Endometrium (tissue), 2 donors: Measurements from ENCODE around the gene NT5C1A.

Source experiments
- FAIRE-seq: peaks from 2 replicates; lab custom pipeline; 2012; peaks lifted over from hg19 to GRCh38; lab: Jason Lieb, UNC
- donor health status: control.
- donor health status: control.

NT5C1A gene

GRCh38 chr1:39635871-39636210, 36.1 kb downstream of the NT5C1A start:
- no peak for FAIRE-seq

DNA sequence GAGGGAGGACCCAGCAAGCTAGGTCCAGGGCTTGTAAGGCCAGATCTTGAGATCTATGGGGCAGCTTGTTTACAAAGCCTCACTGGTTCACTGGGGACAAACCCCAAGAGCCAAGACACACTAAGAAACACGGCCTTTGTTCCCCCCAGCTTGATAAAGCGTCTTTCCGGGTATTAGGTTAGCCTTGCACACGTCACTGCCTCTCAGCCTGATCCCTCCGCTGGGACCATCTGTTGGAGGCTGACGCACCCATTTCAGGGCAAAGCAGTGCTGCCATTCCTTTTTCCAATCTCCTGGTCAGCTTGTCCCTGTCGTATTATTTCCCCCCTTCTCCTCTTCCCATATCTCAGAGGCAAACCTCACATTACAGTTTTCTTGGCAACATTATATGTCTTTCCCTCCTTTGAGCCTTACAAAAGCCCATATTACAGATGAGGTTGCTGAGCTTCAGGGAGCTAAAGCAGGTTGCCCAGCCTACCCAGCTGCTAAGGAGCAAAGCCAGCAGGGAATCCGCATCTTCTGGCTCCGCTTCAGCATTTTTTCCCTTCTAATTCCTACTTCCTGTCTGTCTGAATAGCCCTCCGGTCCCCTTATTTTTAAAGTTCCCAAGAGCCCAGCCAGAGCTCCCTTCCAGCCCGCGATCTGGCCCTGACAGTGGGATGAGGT, 36.6 kb downstream of the NT5C1A start:
- FAIRE-seq = no peak

DNA sequence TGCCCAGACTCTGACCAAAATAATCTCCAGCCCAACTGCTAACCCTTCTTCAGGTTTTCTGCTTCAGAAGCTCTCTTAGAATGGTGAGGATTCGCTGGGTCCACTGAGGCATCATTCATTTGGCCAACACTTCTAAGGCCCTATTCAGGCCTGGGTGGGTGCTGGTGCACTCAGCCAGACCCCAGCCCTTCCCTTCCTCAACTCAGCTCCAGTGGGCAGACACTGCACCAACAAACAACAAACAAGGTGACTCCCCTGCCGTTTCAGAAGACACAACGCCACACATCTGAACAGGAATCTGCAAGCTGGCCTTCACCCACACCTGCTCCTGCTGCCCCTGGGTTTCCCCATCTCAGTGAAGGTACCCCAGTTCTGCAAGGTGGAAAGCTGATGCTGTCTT, 38.5 kb downstream of the NT5C1A start:
- no peak for FAIRE-seq

GRCh38 chr1:39632682-39633417, 39.1 kb downstream of the NT5C1A start:
- FAIRE-seq = no peak

DNA sequence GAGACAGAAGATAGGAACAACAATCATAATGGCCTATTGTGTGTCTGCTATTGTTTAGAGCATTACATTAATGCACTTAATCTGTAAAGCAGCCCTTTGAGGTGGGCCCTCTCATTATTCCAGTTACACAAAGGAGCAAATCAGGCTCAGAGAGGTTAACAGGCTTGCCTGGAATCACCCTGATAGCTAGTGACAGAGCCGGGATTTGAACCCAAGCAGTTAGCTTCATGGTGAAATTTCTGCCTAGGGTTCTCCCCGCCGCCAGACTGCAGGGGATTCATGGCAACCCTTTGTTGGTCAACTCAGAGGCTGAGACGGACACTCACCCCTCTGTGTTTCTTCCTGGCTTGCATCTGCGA, 39.6 kb downstream of the NT5C1A start:
- FAIRE-seq = no peak

GRCh38 chr1:39631361-39632322, 40.3 kb downstream of the NT5C1A start:
- FAIRE-seq = no peak

- no peak for FAIRE-seq
These were observed 43.0 kb downstream of the NT5C1A start for GRCh38 chr1:39628807-39629350.

GRCh38 chr1:39626646-39627045, 45.3 kb downstream of the NT5C1A start:
- no peak for FAIRE-seq

DNA sequence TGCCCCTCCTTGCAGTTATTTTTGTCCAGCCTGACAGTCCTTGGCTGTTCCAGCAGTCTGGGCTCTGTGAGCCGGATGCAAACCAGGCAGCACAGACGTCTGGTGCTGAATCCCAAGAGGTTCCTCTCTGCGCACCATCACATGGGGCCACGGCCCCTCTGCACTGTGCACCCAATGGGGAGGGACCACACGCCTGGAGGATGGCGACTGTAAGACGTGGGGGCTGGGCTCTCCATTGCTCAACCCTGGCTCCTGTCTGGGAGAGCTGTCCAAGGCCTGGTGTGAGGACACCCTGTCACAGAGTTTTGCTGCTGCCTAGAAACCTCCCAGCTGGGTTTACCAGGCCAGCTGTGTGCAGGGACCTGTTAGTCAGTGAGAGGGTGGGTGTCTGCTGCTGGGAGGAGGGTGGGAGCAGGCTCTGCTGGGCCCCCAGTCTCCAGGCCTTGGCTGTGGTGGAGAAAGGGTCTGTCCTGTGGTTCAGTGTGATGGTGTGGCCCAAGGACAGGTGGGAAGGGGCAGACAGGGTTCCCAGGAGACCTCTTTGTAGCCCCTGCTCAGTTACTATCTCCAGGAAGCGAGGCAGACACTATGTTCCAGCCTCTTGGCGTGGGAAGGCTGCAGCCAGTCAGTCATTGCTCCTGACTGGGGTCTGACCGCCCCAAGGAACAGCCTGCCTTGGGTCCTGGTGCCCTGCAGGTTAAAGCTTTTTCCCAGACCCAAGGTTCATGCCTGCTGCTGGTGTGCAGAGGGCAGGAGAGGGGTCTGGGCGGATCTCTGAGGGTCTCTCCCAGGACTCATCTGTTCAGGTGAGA, 46.2 kb downstream of the NT5C1A start:
- no peak for FAIRE-seq

- no peak for FAIRE-seq
These were observed 46.9 kb downstream of the NT5C1A start for GRCh38 chr1:39625009-39625408.

GRCh38 chr1:39623053-39623452, 48.9 kb downstream of the NT5C1A start:
- no peak for FAIRE-seq

DNA sequence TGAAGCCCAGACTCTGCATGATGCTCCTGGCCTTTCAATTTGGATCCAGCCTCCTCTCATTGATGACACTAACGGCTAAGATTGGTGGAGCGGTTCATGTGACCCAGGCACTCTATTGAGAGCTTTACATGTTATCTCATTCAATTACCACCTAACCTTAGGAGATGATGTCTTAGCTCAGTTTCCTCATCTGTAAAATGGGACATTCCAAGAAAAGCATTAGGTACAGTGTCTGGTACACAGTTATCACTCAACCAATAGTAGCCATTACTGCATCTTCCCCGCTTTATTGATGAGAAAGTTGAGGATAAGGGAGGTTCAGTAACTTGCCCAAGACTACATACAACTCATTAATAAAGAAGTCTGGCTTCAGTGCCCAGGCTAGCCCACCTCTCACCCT, 49.5 kb downstream of the NT5C1A start:
- no peak for FAIRE-seq

- no peak for FAIRE-seq
These were observed 51.2 kb downstream of the NT5C1A start for GRCh38 chr1:39620659-39621165.

- no peak for FAIRE-seq
These were observed 54.3 kb downstream of the NT5C1A start for GRCh38 chr1:39617488-39618049.

- FAIRE-seq = no peak
These were observed 56.7 kb downstream of the NT5C1A start for GRCh38 chr1:39615086-39615673.

GRCh38 chr1:39614488-39614887, 57.4 kb downstream of the NT5C1A start:
- no peak for FAIRE-seq

DNA sequence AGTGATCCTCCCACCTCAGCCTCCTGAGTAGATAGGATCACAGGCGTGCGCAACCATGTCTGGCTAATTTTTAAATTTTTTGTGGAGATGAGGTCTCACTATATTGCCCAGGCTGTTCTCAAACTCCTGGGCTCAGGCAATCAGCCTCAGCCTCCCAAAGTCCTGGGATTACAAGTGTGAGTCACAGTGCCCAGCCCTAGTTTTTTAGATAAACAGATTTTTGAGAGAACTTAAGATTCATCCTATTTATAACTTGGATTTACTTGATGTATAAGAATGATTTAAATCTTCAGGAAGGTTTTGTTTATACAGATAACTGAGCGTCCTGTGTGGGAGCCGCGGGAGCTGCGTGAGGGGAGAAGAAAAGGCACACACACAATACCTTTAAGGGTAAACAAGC, 58.7 kb downstream of the NT5C1A start:
- no peak for FAIRE-seq

DNA sequence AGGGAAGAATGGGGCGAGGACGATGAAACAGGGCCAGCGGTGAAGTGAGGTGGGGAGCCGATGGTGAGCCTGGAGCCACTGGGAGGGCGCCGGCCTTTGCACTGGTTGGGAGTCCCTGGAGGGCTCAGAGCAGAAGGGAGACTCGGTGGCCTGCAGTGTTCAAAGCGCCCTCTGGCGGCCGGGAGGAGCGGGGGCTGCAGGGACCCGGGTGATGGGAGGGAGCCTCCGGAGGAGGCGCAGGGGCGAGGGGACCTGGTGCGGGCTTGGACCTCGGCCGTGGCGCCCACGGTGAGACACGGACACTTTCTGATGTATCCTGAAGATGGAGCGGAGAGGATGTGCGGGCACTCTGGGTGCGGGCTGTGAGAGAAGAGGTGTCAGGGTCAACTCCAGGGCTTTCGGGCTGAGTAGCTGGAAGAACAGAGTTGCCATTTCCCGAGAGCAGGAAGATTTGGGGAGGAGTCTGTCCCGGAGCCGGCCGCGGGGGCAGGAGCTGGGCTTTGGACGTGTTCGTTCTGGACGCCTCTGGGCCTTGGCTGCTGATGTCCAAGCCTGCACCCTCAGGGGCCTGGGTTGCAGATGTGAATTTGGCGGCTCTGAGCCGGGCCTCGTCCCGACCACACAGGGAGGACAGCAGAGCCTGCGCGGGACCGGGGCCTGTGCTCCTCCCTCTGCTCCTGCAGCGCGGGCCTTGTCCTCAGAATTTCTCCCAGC, 62.1 kb downstream of the NT5C1A start:
- no peak for FAIRE-seq
